Transverse colon (tissue), 4 donors: ENCODE measurements around the gene SRP9. TPM values are rescaled to one million over a fixed set of nuclear protein-coding genes. Genes with fewer than 3 reads are reported as not detected.
"Not testable (repeated sequence)": the region's sequence is repeated elsewhere in the genome, so short reads cannot be mapped to it uniquely, and the experiment has no call there.

Experiments
- DNase-seq: peaks from one replicate; pipeline ENCODE4 v3.0.0-alpha.2; 2019
- H3K27ac ChIP-seq, 4 donors: fragments of 200-600 bp; sonication (generic); 2 replicates each; pipeline ENCODE4 v1.5.1; 2016 to 2018; ENCODE audit warnings: inconsistent platforms in 4 of 4
- H3K27me3 ChIP-seq: fragments of 200-600 bp; sonication (generic); 2 replicates; pipeline ENCODE4 v1.5.1; 2017; ENCODE audit warnings: inconsistent platforms
- H3K36me3 ChIP-seq, 4 donors: fragments of 200-600 bp; sonication (generic); 2 replicates each; pipeline ENCODE4 v1.5.1; 2017 to 2019; ENCODE audit warnings: inconsistent platforms in 4 of 4
- H3K4me1 ChIP-seq, 4 donors: fragments of 200-600 bp; sonication (generic); 2 replicates each; pipeline ENCODE4 v1.5.1; 2017 to 2020; ENCODE audit warnings: inconsistent platforms in 4 of 4
- H3K4me3 ChIP-seq, 4 donors: fragments of 200-600 bp; sonication (generic); 1 replicate in 1 of 4; 2 replicates in 3 of 4; pipeline versions ENCODE4 v1.5.1 to v1.6.1; 2017 to 2019; ENCODE audit warnings: inconsistent platforms in 4 of 4
- H3K9me3 ChIP-seq, 2 donors: fragments of 200-600 bp; sonication (generic); 2 replicates each; pipeline ENCODE4 v1.5.1; 2017 to 2019; ENCODE audit warnings: inconsistent platforms in 2 of 2
- CTCF ChIP-seq, 5 experiments: fragments of 200-600 bp in 3 of 5; fragments of 450-650 bp in 2 of 5; sonication (generic) in 3 of 5; IDR thresholded peaks; 1 replicate in 2 of 5; 2 replicates in 3 of 5; pipeline ENCODE4 v1.5.1; 2016 to 2017; ENCODE audit warnings: antibody characterized with exemption in 5 of 5, inconsistent platforms in 3 of 5, mild to moderate bottlenecking in 2 of 5, moderate library complexity in 1 of 5
- EP300 ChIP-seq: sonication (generic); formaldehyde crosslinking; IDR thresholded peaks from one replicate; pipeline ENCODE4 v1.6.1; 2017; ENCODE audit warnings: antibody characterized with exemption, low read depth
- POLR2A ChIP-seq: fragments of 450-650 bp; IDR thresholded peaks from one replicate; pipeline ENCODE4 v1.6.1; 2016; ENCODE audit warnings: antibody characterized with exemption, mild to moderate bottlenecking, moderate library complexity
- POLR2AphosphoS5 ChIP-seq, 3 donors: sonication (generic); formaldehyde crosslinking; IDR thresholded peaks; one replicate each; pipeline ENCODE4 v1.6.1; 2016; ENCODE audit warnings: antibody characterized with exemption in 3 of 3
- WGBS, 2 donors: methylation state at CpG; one replicate each; pipeline ENCODE4 v1.1.5; 2018; ENCODE audit warnings: low coverage in 1 of 2; 5-methylcytosine and 5-hydroxymethylcytosine counted together
- in situ Hi-C, 4 donors: fragments of 200-750 bp; cut with MboI; loops; one replicate each; pipeline versions ENCODE4 v1.15.0 to v1.15.1; 2017; ENCODE audit warnings: low sequenced_read_pairs in 3 of 4, low pct_ligation_motif_present in 1 of 4, low pct_unique_long_range_greater_than_20kb in 1 of 4
- intact Hi-C: fragments of 100-400 bp; cut with DNase I; formaldehyde crosslinking; loops from one replicate; pipeline ENCODE4 v1.15.1; 2023; ENCODE audit warnings: low total_unique reads
- total RNA-seq, 4 donors: library from RNA; depleted of rRNA; stranded (reverse); fragments of >200 nt; gene quantifications; one replicate each; pipeline ENCODE4 v1.1.0, GENCODE V29; 2016

The SRP9 gene
- total RNA-seq, 4 donors from 2014 or later = 42.3 to 208 (median 117) TPM

DNA sequence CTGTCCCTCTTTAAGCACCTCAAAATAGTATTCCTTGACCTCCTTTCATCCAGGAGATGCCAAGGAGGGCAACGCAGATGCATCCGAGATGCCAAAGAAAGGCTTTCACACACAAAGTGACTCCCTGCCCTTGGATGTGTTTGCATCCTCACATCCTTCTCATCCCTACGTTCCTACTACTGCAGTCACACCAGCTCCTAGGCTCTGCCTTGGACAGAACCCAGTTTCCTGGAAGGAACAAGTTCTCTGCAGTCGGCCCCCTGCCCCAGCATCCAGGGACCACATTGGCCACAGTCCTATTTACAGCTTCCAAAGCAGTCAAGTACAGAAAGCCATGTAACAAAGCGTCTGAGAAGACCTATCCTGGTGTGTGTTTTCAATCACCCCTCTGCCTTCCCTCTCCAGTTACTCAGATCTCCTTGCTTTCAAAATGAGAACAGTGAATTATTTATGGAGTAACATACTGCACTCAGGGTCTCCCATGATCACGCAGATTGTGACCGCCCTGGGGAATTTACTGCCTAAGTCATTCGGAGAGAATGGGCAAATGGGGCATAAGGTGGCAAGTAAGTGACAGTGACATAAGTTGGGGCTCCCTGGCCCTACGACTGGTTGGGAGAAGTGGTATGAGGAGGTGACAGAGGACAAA is 21.8 kb upstream of the SRP9 start:
- intact Hi-C loops = no loop called here
- 79 to 100% methylated on average over 2 to 9 of the region's 9 CpGs for WGBS, 2 donors
- Histone ChIP-seq H3K27ac (peak overlapping the region in 3 of 4 donors; percentile 4 to 30 (median 15)), H3K36me3 (no peaks in the 10 kb centered on the region), H3K9me3 (no peaks in the 10 kb centered on the region), H3K4me1 (peaks cover 0 to 13% (median 2%) of the 10 kb centered on the region in 4 donors), H3K27me3 (no peaks in the 10 kb centered on the region), H3K4me3 (no peak overlapping the region)
- in situ Hi-C loops = loop anchor here in 1 of 4 donors (25.0 kb wide), 1 partner anchor 268 kb away; no protein-coding TSS in a partner anchor
- DNase-seq = no peak
- no peak for TF ChIP-seq CTCF (IDR thresholded peaks at IDR 0.05)
- no peak for TF ChIP-seq POLR2AphosphoS5 (IDR thresholded peaks at IDR 0.05)
- no peak for TF ChIP-seq POLR2A
- no peak for TF ChIP-seq EP300

DNA sequence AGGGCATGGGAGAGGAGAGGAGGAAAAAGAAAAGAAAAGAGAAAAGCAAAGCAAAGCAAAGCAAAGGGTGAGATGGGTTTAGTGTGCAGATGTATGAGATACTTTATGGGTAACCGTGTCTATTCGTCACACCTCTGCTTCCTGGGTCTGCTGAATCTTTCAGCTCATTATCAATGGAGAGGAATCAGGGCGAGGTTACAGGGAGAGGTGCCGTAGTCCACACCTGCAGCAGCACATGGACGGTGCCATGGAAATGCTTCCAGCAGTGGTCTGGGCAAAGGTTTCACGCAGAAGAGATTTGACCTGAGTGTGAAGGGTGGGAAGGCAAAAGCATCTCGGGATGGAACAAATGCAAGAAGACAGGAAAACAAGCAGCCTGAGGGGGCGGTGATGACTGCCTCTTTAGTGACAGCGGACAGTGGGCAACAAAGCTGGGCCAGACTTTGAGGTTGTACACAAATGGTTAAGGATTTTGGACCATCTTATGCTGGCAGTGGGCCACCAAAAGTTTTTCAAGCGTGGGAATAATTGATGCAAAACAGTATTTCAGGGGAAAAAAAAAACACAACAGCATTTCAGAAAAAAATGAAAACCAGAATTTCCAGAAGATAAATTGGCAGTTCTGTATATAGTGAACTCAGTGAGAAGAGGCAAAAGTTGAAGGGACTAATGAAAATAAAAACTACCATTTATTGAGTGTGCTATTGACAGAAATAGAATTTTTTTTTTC is 19.5 kb upstream of the SRP9 start:
- 67 to 72% methylated on average over 7 to 10 of the region's 10 CpGs for WGBS, 2 donors
- DNase-seq = no peak
- H3K9me3 ChIP-seq = no peaks in the 10 kb centered on the region
- H3K4me1 ChIP-seq = peaks cover 0 to 20% (median 5%) of the 10 kb centered on the region in 4 donors
- H3K4me3 ChIP-seq = no peak overlapping the region
- intact Hi-C loops (no loop called here), in situ Hi-C loops (loop anchor here in 1 of 4 donors (25.0 kb wide), 1 partner anchor 271 kb away; no protein-coding TSS in a partner anchor)
- H3K27me3 ChIP-seq = no peaks in the 10 kb centered on the region
- no peak overlapping the region for H3K27ac ChIP-seq
- no peaks in the 10 kb centered on the region for H3K36me3 ChIP-seq
- no peak for TF ChIP-seq POLR2AphosphoS5 (IDR thresholded peaks at IDR 0.05)
- TF ChIP-seq POLR2A = no peak
- no peak for TF ChIP-seq EP300
- TF ChIP-seq CTCF (IDR thresholded peaks at IDR 0.05) = no peak

- in situ Hi-C loops = loop anchor here in 1 of 4 donors (25.0 kb wide), 1 partner anchor 273 kb away; no protein-coding TSS in a partner anchor
- H3K4me3 ChIP-seq, H3K9me3 ChIP-seq, H3K27ac ChIP-seq, H3K36me3 ChIP-seq, H3K27me3 ChIP-seq, DNase-seq, intact Hi-C loops: not testable (repeated sequence)
- 89 to 92% methylated on average over 4 to 5 of the region's 5 CpGs for WGBS, 2 donors
- peaks cover 0 to 34% (median 8%) of the 10 kb centered on the region in 4 donors for H3K4me1 ChIP-seq
Measured at GRCh38 chr1:225759972-225760371, 17.7 kb upstream of the SRP9 start.

- 92% methylated on average over 6 of the region's 6 CpGs; no CpG with 5 or more reads in 1 of the 2 donors for WGBS, 2 donors
- no peak overlapping the region for H3K27ac ChIP-seq
- DNase-seq = no peak
Measured at GRCh38 chr1:225760531-225760930, 17.1 kb upstream of the SRP9 start.

DNA sequence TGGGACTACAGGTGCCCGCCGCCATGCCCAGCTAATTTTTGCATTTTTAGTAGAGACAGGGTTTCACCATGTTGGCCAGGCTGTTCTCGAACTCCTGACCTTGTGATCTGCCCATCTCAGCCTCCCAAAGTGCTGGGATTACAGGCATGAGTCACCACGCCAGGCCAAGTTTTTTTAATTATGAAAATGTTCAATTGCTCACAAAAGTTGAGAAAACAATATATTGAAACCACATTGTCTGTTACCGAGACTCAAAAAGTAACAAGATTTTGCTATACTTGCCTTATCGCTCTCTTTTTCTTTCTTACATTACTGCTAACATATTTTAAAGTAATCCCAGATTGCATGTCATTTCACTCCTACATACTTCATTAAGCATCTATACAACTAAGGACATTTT is 16.2 kb upstream of the SRP9 start:
- DNase-seq, H3K36me3 ChIP-seq, intact Hi-C loops, H3K9me3 ChIP-seq, H3K27me3 ChIP-seq, H3K4me3 ChIP-seq: not testable (repeated sequence)
- WGBS, 2 donors = 92 to 96% methylated on average over 5 to 6 of the region's 6 CpGs
- in situ Hi-C loops = loop anchor here in 1 of 4 donors (25.0 kb wide), 1 partner anchor 274 kb away; no protein-coding TSS in a partner anchor
- H3K27ac ChIP-seq = peak overlapping the region in 1 of 4 donors; percentile 61
- peaks cover 0 to 25% (median 7%) of the 10 kb centered on the region in 4 donors for H3K4me1 ChIP-seq

More at GRCh38 chr1:225760531-225760930, 17.1 kb upstream of the SRP9 start:
- TF ChIP-seq POLR2A = no peak
- TF ChIP-seq POLR2AphosphoS5 (IDR thresholded peaks at IDR 0.05) = no peak
- no peak for TF ChIP-seq CTCF (IDR thresholded peaks at IDR 0.05)
- no peak for TF ChIP-seq EP300
- peaks cover 0 to 28% (median 7%) of the 10 kb centered on the region in 4 donors for H3K4me1 ChIP-seq
- in situ Hi-C loops = loop anchor here in 1 of 4 donors (25.0 kb wide), 1 partner anchor 273 kb away; no protein-coding TSS in a partner anchor
- intact Hi-C loops = no loop called here
- no peaks in the 10 kb centered on the region for H3K27me3 ChIP-seq
- no peaks in the 10 kb centered on the region for H3K9me3 ChIP-seq
- H3K4me3 ChIP-seq = no peak overlapping the region
- no peaks in the 10 kb centered on the region for H3K36me3 ChIP-seq
